Fibroblast of lung (primary cell): ENCODE data around the gene SETDB1.

Experiments used
- CTCF ChIP-seq, 2 donors: IDR thresholded peaks in 1 of 2; conservative IDR thresholded peaks in 1 of 2; 1 replicate in 1 of 2; 2 replicates in 1 of 2; pipeline ENCODE4 v1.5.1; 2011 to 2012; ENCODE audit warnings: low read length in 2 of 2, control low read depth in 1 of 2, inconsistent platforms in 1 of 2, low read depth in 1 of 2, mild to moderate bottlenecking in 1 of 2
- EZH2 ChIP-seq: IDR thresholded peaks from 2 replicates; pipeline ENCODE4 v1.5.1; 2012; ENCODE audit warnings: low read length, control low read depth, mild to moderate bottlenecking; ENCODE audit errors: missing control alignments

- TF ChIP-seq CTCF (conservative IDR thresholded peaks at IDR 0.05 in 1 of 2, IDR thresholded peaks at IDR 0.05 in 1 of 2; ENCODE audit: low read depth in 1 of 2, low read length in 2 of 2) (no peak), EZH2 (no peak)
Observed at GRCh38 chr1:150994248-150994647, 68.1 kb downstream of the SETDB1 start.
